Smooth muscle cell (in vitro differentiated cells): ENCODE data around the gene PIWIL1. TPM values are rescaled to one million over a fixed set of nuclear protein-coding genes. Genes with fewer than 3 reads are reported as not detected.

Experiments used
- DNase-seq: peaks from one replicate; lab custom pipeline; 2025; ENCODE audit not compliant: unreplicated experiment; lab: John Stamatoyannopoulos, UW
- H2AFZ ChIP-seq: fragments of 200-600 bp; sonication (generic); 2 replicates; pipeline ENCODE4 v1.6.0; 2016; ENCODE audit warnings: antibody characterized with exemption, low read depth, mild to moderate bottlenecking
- H3F3A ChIP-seq: fragments of 200-600 bp; sonication (generic); 2 replicates; pipeline ENCODE4 v1.6.0; 2017; ENCODE audit warnings: antibody characterized with exemption, low read depth
- H3K27ac ChIP-seq: fragments of 200-600 bp; sonication (generic); 2 replicates; pipeline ENCODE4 v1.5.1; 2016; ENCODE audit warnings: low read depth, mild to moderate bottlenecking
- H3K27me3 ChIP-seq: fragments of 200-600 bp; sonication (generic); 2 replicates; pipeline ENCODE4 v1.6.1; 2016; ENCODE audit warnings: low read depth, mild to moderate bottlenecking
- H3K36me3 ChIP-seq: fragments of 200-600 bp; sonication (generic); 2 replicates; pipeline ENCODE4 v1.5.1; 2016; ENCODE audit warnings: low read depth
- H3K4me1 ChIP-seq: fragments of 200-600 bp; sonication (generic); 2 replicates; pipeline ENCODE4 v1.5.1; 2016; ENCODE audit warnings: low read depth
- H3K4me2 ChIP-seq: fragments of 200-600 bp; sonication (generic); 2 replicates; pipeline ENCODE4 v1.6.0; 2016; ENCODE audit warnings: mild to moderate bottlenecking
- H3K4me3 ChIP-seq: fragments of 200-600 bp; sonication (generic); 2 replicates; pipeline ENCODE4 v1.5.1; 2016; ENCODE audit warnings: mild to moderate bottlenecking
- H3K79me2 ChIP-seq: fragments of 200-600 bp; sonication (generic); 2 replicates; pipeline ENCODE4 v1.6.0; 2016; ENCODE audit warnings: low read depth, mild to moderate bottlenecking
- H3K9ac ChIP-seq: fragments of 200-600 bp; sonication (generic); 2 replicates; pipeline ENCODE4 v1.6.0; 2016; ENCODE audit warnings: low read depth
- H3K9me3 ChIP-seq: fragments of 200-600 bp; sonication (generic); replicated peaks from 2 replicates; pipeline ENCODE4 v1.5.1; 2016; ENCODE audit warnings: low read depth
- H4K20me1 ChIP-seq: fragments of 200-600 bp; sonication (generic); 2 replicates; pipeline ENCODE4 v1.6.0; 2016; ENCODE audit warnings: low read depth
- WGBS: methylation state at CpG from one replicate; pipeline ENCODE4 v1.1.7; 2016; ENCODE audit warnings: low lambda C conversion rate; 5-methylcytosine and 5-hydroxymethylcytosine counted together
- polyA plus RNA-seq: library from polyadenylated mRNA; unstranded; fragments of >200 nt; fragmentation: Nextera tagmentation; extraction: Ambion mirVana; gene quantifications from 2 replicates; pipeline ENCODE4 v1.2.1, GENCODE V29; 2016
- total RNA-seq: library from RNA; depleted of rRNA; stranded (reverse); fragments of >200 nt; gene quantifications from 2 replicates; pipeline ENCODE4 v1.2.3, GENCODE V29; 2014
- TF ChIP-seq, protein P1 (sequence below): fragments of 200-600 bp; sonication (generic); IDR thresholded peaks from 2 replicates; pipeline ENCODE4 v1.5.1; 2017; ENCODE audit warnings: borderline replicate concordance, mild to moderate bottlenecking, antibody characterized with exemption; ENCODE audit not compliant: insufficient read depth, poor library complexity, severe bottlenecking

PIWIL1 gene
- total and polyA plus RNA-seq, 2 experiments from 2014 or later, result not detected

GRCh38 chr12:130375296-130376287 lies 37.9 kb downstream of the PIWIL1 start:
- no peaks in the 10 kb centered on the region for H3K4me1 ChIP-seq

GRCh38 chr12:130382818-130383217 lies 45.1 kb downstream of the PIWIL1 start:
- H3K27me3 ChIP-seq, result no peaks in the 10 kb centered on the region
- no peaks in the 10 kb centered on the region for H3K36me3 ChIP-seq
- TF ChIP-seq, protein P1, sequence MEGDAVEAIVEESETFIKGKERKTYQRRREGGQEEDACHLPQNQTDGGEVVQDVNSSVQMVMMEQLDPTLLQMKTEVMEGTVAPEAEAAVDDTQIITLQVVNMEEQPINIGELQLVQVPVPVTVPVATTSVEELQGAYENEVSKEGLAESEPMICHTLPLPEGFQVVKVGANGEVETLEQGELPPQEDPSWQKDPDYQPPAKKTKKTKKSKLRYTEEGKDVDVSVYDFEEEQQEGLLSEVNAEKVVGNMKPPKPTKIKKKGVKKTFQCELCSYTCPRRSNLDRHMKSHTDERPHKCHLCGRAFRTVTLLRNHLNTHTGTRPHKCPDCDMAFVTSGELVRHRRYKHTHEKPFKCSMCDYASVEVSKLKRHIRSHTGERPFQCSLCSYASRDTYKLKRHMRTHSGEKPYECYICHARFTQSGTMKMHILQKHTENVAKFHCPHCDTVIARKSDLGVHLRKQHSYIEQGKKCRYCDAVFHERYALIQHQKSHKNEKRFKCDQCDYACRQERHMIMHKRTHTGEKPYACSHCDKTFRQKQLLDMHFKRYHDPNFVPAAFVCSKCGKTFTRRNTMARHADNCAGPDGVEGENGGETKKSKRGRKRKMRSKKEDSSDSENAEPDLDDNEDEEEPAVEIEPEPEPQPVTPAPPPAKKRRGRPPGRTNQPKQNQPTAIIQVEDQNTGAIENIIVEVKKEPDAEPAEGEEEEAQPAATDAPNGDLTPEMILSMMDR, result no peak
- no peaks in the 10 kb centered on the region for H3K79me2 ChIP-seq
- H2AFZ ChIP-seq, result no peak overlapping the region
- no peak overlapping the region for H3K27ac ChIP-seq
- H3K9me3 ChIP-seq, result no peaks in the 10 kb centered on the region
- H3K9ac ChIP-seq, result no peak overlapping the region
- H3K4me1 ChIP-seq, result no peaks in the 10 kb centered on the region
- no peaks in the 10 kb centered on the region for H3F3A ChIP-seq
- no peak for DNase-seq
- H3K4me3 ChIP-seq, result no peak overlapping the region
- WGBS, result 91% methylated on average over 2 of the region's 2 CpGs
- no peak overlapping the region for H3K4me2 ChIP-seq
- no peaks in the 10 kb centered on the region for H4K20me1 ChIP-seq

More at GRCh38 chr12:130375296-130376287, 37.9 kb downstream of the PIWIL1 start:
- Histone ChIP-seq H3K27ac (no peak overlapping the region), H3K4me2 (no peak overlapping the region), H3K36me3 (no peaks in the 10 kb centered on the region), H3K4me3 (no peak overlapping the region), H3K9me3 (no peaks in the 10 kb centered on the region), H3F3A (no peaks in the 10 kb centered on the region), H4K20me1 (no peaks in the 10 kb centered on the region), H3K27me3 (peaks cover 6% of the 10 kb centered on the region), H3K9ac (no peak overlapping the region), H2AFZ (no peak overlapping the region), H3K79me2 (no peaks in the 10 kb centered on the region)
- TF ChIP-seq, protein P1, result no peak
- DNase-seq, result no peak
- WGBS, result 84% methylated on average over 13 of the region's 13 CpGs

DNA sequence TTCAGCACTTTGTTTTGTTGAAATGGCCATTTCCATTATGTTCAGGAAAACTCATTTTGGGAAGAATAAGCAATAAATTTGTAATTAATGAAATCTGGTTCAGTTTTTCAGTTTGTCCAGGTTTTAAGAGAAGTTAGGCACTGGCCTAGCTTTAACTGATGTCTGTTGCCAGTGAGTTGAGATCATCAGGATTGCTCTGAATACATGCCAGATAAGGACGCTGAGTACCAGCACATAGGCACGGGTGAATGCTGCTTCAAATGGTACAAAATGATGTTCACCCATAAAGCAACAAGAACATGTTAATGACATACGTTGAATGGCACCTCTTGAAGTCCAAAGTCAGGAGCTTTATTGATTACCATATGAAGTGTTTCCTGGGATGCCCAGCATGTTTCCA lies 46.5 kb downstream of the PIWIL1 start:
- Histone ChIP-seq H3K27me3 (no peaks in the 10 kb centered on the region), H2AFZ (no peak overlapping the region), H3F3A (no peaks in the 10 kb centered on the region), H3K9ac (no peak overlapping the region), H3K4me1 (no peaks in the 10 kb centered on the region), H4K20me1 (no peaks in the 10 kb centered on the region), H3K4me3 (no peak overlapping the region), H3K27ac (no peak overlapping the region), H3K4me2 (no peak overlapping the region), H3K36me3 (no peaks in the 10 kb centered on the region), H3K79me2 (no peaks in the 10 kb centered on the region), H3K9me3 (no peaks in the 10 kb centered on the region)
- WGBS, result 80% methylated on average over 3 of the region's 3 CpGs
- no peak for DNase-seq
- TF ChIP-seq, protein P1, result no peak
